Measurements from ENCODE around the gene ADARB2.
"Not testable (repeated sequence)": the region's sequence is repeated elsewhere in the genome, so short reads cannot be mapped to it uniquely, and the experiment has no call there.

The ADARB2 gene

GRCh38 chr10:1542941-1543340, 194.4 kb downstream of the ADARB2 start:
- Histone ChIP-seq H3K4me3 (no peak overlapping the region), H3K27ac (no peak overlapping the region)

GRCh38 chr10:1540144-1540543, 197.2 kb downstream of the ADARB2 start:
- Histone ChIP-seq H3K4me3 (no peak overlapping the region), H3K27ac (no peak overlapping the region)

GRCh38 chr10:1539216-1539615, 198.1 kb downstream of the ADARB2 start:
- Histone ChIP-seq H3K27ac (no peak overlapping the region), H3K4me3 (no peak overlapping the region)

DNA sequence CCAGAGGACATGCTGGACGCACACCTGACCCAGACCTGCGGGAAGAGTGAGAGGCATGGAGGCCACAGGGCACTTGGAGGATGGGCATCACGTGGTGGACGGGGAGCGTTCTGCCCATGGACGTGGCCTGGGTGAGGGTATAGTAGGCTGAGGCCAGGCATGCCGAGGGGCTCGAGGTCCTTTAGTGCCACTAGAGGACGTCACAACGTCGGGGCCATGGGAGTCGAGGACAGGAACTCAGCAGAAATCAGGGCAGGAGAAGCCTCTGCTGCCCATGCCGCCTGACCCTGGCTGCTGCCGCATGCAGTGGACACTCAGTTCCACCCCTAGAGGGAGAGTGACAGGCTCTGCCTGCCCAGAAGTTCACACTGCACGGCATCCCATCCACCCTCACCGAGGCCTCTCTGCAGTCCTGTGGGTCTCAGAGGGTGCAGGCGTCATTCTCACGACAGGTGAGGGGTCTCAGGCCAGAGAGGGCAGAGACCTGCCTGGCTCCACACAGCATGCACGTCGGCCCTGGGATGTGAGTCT, 198.7 kb downstream of the ADARB2 start:
- no peak overlapping the region for H3K4me3 ChIP-seq
- no peak overlapping the region for H3K27ac ChIP-seq

- H3K4me3 ChIP-seq = no peak overlapping the region
- H3K27ac ChIP-seq = no peak overlapping the region
Measured at GRCh38 chr10:1538121-1538520, 199.2 kb downstream of the ADARB2 start.

DNA sequence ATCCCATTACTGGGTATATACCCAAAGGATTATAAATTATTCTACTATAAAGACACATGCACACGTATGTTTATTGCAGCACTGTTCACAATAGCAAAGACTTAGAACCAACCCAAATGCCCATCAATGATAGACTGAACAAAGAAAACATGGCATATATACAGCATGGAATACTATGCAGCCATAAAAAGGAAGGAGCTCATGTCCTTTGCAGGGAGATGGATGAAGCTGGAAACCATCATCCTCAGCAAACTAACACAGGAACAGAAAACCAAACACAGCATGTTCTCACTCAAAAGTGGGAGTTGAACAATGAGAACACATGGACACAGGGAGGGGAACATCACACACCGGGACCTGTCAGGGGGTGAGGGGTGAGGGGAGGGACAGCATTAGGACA, 199.9 kb downstream of the ADARB2 start:
- H3K27ac ChIP-seq, H3K4me3 ChIP-seq: not testable (repeated sequence)

DNA sequence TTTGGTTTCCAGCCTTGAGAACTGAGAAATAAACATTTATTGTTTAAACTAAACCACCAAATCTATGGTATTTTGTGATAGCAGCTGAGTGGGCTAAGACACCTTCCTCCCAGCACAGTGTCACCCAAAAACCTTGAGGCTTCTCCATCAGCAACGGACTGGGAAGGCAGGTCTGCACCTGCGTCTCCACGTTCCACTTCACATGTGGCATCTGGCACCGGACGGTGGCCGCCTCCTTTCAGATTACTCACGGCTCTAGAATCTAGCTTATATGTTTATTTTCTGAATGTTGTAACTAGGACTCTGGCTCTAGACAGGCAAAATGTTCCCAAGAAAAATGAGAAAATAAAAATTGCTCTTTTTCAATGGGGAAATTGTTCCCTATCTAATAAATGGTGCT, 201.0 kb downstream of the ADARB2 start:
- Histone ChIP-seq H3K27ac (no peak overlapping the region), H3K4me3 (no peak overlapping the region)

DNA sequence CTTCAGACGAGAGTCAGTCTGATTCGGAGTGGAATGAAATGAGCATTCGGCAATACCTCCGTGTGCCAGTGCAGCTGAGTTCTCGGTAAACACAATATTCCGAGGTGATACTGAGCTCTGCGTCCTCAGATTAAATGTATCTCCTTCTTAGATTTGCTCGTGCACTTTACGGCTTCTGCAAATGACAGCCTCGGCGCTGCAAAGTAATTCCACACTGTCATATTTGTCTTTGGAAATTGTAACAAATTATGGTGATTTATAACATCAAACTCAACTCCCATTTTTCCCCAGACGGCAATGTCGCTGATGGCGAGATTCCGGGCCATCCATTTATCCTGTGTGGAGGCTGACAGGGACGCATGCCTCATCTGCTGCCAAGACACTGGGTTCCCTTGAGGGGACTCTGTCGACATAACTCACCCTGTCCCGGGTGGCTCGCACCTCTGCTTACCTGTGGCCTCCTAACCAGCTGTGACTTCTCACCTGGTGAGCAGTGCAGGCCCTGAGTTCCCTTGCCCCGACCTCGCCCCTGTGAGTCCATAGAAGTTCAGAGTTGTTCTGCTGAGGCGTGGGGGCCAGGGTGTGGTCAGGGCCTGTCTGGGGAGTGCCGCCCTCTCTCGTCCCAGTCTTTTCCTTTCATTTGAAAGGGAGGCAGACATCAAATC, 201.9 kb downstream of the ADARB2 start:
- H3K4me3 ChIP-seq = no peak overlapping the region
- H3K27ac ChIP-seq = no peak overlapping the region

GRCh38 chr10:1534820-1535219, 202.5 kb downstream of the ADARB2 start:
- H3K4me3 ChIP-seq = no peak overlapping the region

GRCh38 chr10:1532636-1533035, 204.7 kb downstream of the ADARB2 start:
- no peak overlapping the region for H3K27ac ChIP-seq

More at GRCh38 chr10:1534820-1535219, 202.5 kb downstream of the ADARB2 start:
- no peak overlapping the region for H3K27ac ChIP-seq

GRCh38 chr10:1531883-1532597, 205.3 kb downstream of the ADARB2 start:
- Histone ChIP-seq H3K27ac (no peak overlapping the region), H3K4me3 (no peak overlapping the region)

More at GRCh38 chr10:1532636-1533035, 204.7 kb downstream of the ADARB2 start:
- H3K4me3 ChIP-seq = no peak overlapping the region

DNA sequence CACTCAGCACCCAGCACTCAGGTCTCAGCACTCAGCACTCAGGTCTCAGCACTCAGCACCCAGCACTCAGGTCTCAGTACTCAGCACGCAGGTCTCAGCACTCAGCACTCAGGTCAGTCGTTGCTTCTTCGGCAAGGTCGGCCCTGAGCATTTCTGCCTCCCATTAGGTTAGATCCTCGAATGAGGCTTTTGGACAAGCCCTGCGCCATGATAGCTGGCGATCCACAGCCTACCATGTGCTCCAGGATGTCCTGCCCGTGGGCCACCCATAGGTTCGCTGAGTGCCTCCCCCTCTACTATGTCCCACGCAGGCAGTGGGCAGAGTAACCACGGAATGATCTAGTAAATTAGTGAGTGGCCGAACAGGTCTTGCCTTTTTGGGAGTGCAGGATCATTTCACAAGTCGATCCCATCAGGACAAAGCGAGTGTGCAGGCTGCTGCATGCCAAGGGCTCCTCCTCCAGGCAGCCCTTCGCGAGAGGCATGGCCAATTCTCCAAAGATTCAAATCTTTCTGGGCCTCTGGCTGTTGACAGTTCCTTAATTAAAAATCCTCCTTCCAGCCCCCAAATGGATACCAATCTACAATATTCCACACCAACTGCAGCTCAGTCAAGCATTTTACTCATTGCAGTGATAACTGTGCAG, 206.3 kb downstream of the ADARB2 start:
- H3K4me3 ChIP-seq = no peak overlapping the region
- no peak overlapping the region for H3K27ac ChIP-seq

GRCh38 chr10:1529806-1530413, 207.4 kb downstream of the ADARB2 start:
- Histone ChIP-seq H3K4me3 (no peak overlapping the region), H3K27ac (no peak overlapping the region)

DNA sequence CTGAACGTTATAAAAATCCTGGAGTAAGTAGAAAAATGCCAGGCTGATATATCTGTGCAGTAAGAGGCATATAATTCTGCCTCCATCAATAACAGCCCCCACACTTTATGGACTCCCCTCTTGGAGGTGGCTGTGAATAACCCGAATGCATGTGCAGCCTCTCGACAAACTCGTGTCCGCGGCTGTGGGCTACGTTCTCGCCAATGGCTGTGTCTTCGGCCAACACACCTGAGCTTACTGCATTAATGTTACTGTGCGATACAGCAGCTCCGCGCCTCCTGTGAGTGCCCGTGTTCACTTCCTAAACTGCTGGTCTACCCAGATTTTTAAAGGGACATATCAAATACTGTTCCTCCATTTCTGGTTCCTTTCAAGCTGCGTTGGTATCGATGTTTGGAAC, 209.4 kb downstream of the ADARB2 start:
- Histone ChIP-seq H3K27ac (no peak overlapping the region), H3K4me3 (no peak overlapping the region)

DNA sequence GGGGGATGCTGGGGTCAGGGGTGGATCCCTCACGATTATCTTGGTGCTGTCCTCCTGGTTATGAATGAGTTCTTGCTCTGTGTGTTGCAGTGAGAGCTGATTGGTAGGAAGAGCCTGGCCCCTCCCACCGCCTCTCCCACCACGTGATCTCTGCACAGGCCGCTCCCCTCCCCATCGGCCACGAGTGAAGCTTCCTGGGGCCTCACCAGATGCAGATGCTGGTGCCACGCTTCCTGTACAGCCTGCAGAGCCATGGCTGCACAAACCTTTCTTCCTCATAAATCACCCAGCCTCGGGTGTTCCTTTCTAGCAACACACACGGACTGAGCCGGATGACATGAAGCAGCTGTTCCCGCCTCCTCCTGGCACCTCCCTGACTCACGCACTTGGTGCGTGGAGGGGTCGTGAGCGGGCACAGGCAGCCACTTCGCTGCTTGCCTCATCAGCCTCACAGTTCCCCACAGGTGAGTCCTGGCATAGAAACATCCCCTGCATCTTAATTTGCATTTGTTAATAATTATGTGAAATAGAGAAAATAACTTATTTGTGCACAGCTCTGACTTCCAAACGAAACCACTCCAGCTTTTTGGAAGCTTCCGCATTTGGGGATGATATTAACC, 210.8 kb downstream of the ADARB2 start:
- Histone ChIP-seq H3K27ac (no peak overlapping the region), H3K4me3 (no peak overlapping the region)

DNA sequence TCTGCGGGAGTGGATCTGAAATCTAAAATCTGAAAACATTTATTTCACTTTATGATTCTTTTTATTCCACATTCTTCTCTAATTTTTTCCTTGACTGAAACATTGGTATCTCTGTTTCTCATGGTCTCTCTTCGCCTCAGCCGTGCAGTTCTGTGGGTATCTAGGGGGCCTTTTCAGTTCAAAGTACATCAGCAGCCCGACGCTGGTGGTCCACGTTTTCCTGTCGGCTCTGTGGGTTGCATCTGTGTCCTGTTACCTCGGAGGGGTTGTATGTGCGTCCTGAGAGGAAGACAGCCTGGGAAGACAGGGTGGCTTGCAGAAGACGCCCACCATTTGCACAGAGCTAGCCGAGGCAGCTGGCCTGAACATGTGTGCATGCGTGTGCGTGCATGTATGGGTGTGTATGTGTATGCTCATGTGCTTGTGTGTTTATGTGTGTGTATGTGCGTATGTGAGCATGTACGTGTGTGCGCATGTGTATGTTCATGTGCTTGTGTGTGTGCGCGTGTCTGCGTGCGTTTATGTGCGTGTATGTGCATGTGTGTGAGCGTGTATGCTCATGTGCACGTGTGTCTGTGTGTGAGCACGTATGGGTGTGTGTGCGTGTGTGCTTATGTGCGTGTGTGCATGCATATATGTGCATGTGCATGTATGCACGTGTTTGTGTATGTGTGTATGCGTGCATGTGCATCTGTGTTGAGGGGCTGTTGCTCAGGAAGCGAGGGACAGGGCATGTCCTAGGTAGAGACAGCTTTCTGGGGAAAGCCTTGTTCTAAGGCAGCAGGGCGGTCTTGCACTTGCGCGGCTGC, 211.8 kb downstream of the ADARB2 start:
- Histone ChIP-seq H3K27ac (no peak overlapping the region), H3K4me3 (no peak overlapping the region)

GRCh38 chr10:1524540-1524939, 212.8 kb downstream of the ADARB2 start:
- H3K27ac ChIP-seq = no peak overlapping the region
- H3K4me3 ChIP-seq = no peak overlapping the region

DNA sequence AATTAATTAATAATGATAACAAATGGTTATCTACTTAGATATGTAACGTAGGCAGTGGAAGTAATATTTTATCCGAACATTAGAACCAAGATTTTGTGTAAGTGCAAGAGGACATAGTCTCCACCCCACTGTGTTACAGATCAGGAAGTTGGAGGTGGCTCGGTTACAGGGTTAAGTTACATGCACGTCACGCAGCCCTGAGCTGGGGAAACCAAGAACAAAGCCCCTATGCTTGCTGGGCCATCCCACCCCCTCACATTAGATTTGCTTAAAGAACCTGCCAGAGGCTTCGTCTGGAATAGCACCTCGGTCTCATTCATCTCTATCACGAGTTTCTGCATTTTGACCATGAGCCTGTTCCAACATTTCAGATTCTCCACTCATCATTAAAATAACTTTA, 214.1 kb downstream of the ADARB2 start:
- Histone ChIP-seq H3K4me3 (no peak overlapping the region), H3K27ac (no peak overlapping the region)

- no peak overlapping the region for H3K4me3 ChIP-seq
- H3K27ac ChIP-seq = no peak overlapping the region
Measured at GRCh38 chr10:1522237-1522636, 215.1 kb downstream of the ADARB2 start.
